HEK293 (cell line): ENCODE measurements around the gene ZNF618.

Experiments used
- CTCF ChIA-PET: fragments of 350-600 bp; formaldehyde crosslinking; extraction: SDS; loops from one replicate; lab custom pipeline; 2021; ENCODE audit warnings: antibody characterized with exemption; lab: Yijun Ruan, JAX
- POLR2A ChIA-PET: fragments of 300-600 bp; formaldehyde crosslinking; extraction: SDS; loops from one replicate; lab custom pipeline; 2020; ENCODE audit warnings: antibody characterized with exemption, inconsistent platforms; lab: Yijun Ruan, JAX
- H3K27ac ChIP-seq: fragments of 200-500 bp; sonication (Bioruptor generic); 2 replicates; pipeline ENCODE4 v1.5.1; 2014; ENCODE audit warnings: low read depth, low read length, control low read depth, inconsistent platforms; ENCODE audit errors: extremely low read depth
- H3K36me3 ChIP-seq, 2 experiments: fragments of 200-500 bp in 1 of 2; sonication (Bioruptor generic) in 1 of 2; 1 replicate in 1 of 2; 2 replicates in 1 of 2; pipeline ENCODE4 v1.5.1; 2014 to 2017; ENCODE audit warnings: inconsistent platforms in 2 of 2, low read length in 2 of 2; ENCODE audit not compliant: control insufficient read depth in 2 of 2, insufficient read depth in 1 of 2
- H3K4me1 ChIP-seq: fragments of 200-500 bp; sonication (Bioruptor generic); 2 replicates; pipeline ENCODE4 v1.5.1; 2014; ENCODE audit warnings: mild to moderate bottlenecking, low read length, inconsistent platforms; ENCODE audit not compliant: control insufficient read depth, insufficient read depth
- H3K4me3 ChIP-seq: 2 replicates; pipeline ENCODE4 v1.5.1; 2011; ENCODE audit warnings: low read depth, mild to moderate bottlenecking, control low read depth, low read length, moderate library complexity
- H3K9me3 ChIP-seq: fragments of 200-500 bp; sonication (Bioruptor generic); 2 replicates; pipeline ENCODE4 v1.5.1; 2014; ENCODE audit warnings: low read depth, low read length, inconsistent platforms; ENCODE audit not compliant: control insufficient read depth, insufficient read depth
- BCL11B ChIP-seq: fragments of 450-650 bp; formaldehyde crosslinking; IDR thresholded peaks from 2 replicates; pipeline ENCODE4 v1.5.1; 2016; ENCODE audit warnings: low read depth, missing biosample characterization, missing genetic modification characterization
- GFI1B ChIP-seq: fragments of 450-650 bp; formaldehyde crosslinking; IDR thresholded peaks from 2 replicates; pipeline ENCODE4 v1.5.1; 2016; ENCODE audit warnings: missing biosample characterization, missing genetic modification characterization
- KLF7 ChIP-seq: fragments of 450-650 bp; formaldehyde crosslinking; IDR thresholded peaks from 2 replicates; pipeline ENCODE4 v1.5.1; 2016; ENCODE audit warnings: missing biosample characterization, missing genetic modification characterization, borderline replicate concordance
- ZNF175 ChIP-seq: fragments of 450-650 bp; formaldehyde crosslinking; IDR thresholded peaks from 2 replicates; pipeline ENCODE4 v1.5.1; 2016; ENCODE audit warnings: missing biosample characterization, missing genetic modification characterization
- ZNF391 ChIP-seq: fragments of 450-650 bp; formaldehyde crosslinking; IDR thresholded peaks from 2 replicates; pipeline ENCODE4 v1.5.1; 2016; ENCODE audit warnings: low read depth, missing biosample characterization, missing genetic modification characterization, borderline replicate concordance
- ZNF510 ChIP-seq: fragments of 450-650 bp; formaldehyde crosslinking; IDR thresholded peaks from 2 replicates; pipeline ENCODE4 v1.5.1; 2018; ENCODE audit warnings: mild to moderate bottlenecking, missing genetic modification characterization, missing biosample characterization; ENCODE audit not compliant: insufficient replicate concordance
- ZNF544 ChIP-seq: fragments of 450-650 bp; formaldehyde crosslinking; IDR thresholded peaks from 2 replicates; pipeline ENCODE4 v1.5.0; 2017; ENCODE audit warnings: missing biosample characterization, missing genetic modification characterization
- ZNF558 ChIP-seq: fragments of 450-650 bp; formaldehyde crosslinking; IDR thresholded peaks from 2 replicates; pipeline ENCODE4 v1.5.1; 2016; ENCODE audit warnings: missing biosample characterization, missing genetic modification characterization
- ZNF560 ChIP-seq: fragments of 450-650 bp; formaldehyde crosslinking; IDR thresholded peaks from 2 replicates; pipeline ENCODE4 v1.5.1; 2017; ENCODE audit warnings: missing biosample characterization, missing genetic modification characterization, borderline replicate concordance
- ZNF571 ChIP-seq: fragments of 450-650 bp; formaldehyde crosslinking; IDR thresholded peaks from 2 replicates; pipeline ENCODE4 v1.5.0; 2017; ENCODE audit warnings: missing biosample characterization, missing genetic modification characterization
- ZNF610 ChIP-seq: fragments of 450-650 bp; formaldehyde crosslinking; IDR thresholded peaks from 2 replicates; pipeline ENCODE4 v1.5.1; 2016; ENCODE audit warnings: missing biosample characterization, missing genetic modification characterization, borderline replicate concordance
- ZNF792 ChIP-seq: fragments of 450-650 bp; formaldehyde crosslinking; IDR thresholded peaks from 2 replicates; pipeline ENCODE4 v1.5.1; 2016; ENCODE audit warnings: missing biosample characterization, missing genetic modification characterization
- ZNF830 ChIP-seq: fragments of 450-650 bp; IDR thresholded peaks from 2 replicates; pipeline ENCODE4 v1.5.0; 2018; ENCODE audit warnings: missing biosample characterization, missing genetic modification characterization, low read depth, mild to moderate bottlenecking, moderate library complexity
- ZSCAN23 ChIP-seq: fragments of 450-650 bp; formaldehyde crosslinking; IDR thresholded peaks from 2 replicates; pipeline ENCODE4 v1.5.1; 2016; ENCODE audit warnings: missing biosample characterization, missing genetic modification characterization
- TF ChIP-seq, protein P1 (sequence below): fragments of 450-650 bp; formaldehyde crosslinking; IDR thresholded peaks from 2 replicates; pipeline ENCODE4 v1.5.1; 2016; ENCODE audit warnings: missing biosample characterization, missing genetic modification characterization
- TF ChIP-seq, protein P2 (sequence below): fragments of 450-650 bp; formaldehyde crosslinking; IDR thresholded peaks from 2 replicates; pipeline ENCODE4 v1.5.1; 2016; ENCODE audit warnings: missing biosample characterization, missing genetic modification characterization

Gene ZNF618

DNA sequence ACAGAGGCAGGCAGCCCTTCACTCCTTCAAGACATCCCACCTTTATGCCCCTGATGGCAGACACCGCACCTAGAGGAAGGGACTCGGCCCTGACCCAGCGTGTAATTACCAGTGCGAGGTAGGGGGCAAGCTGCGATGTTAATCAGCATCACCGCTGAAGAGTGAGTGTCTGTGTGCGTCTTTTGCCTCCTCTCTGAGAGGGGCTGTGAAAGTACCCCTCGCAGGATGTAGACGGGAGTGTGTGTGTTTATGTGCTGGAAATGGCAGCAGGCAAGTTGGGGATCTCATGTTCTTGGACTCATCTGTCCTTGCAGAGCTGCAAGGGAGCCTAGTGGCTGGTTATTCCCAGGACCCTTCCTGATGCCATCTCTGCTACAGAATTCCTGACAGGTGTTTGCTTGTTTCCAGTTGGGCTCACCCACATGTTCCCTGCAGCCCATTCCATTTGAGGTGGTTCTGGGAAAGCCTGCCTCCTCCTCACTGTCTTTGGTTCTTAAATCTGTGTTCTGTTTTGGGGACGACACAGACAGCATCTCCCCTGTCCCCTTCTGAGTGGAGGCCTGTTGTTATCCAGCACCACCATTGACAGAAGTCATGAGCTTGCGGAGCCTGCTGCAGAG is 70.5 kb downstream of the ZNF618 start (continued):
- TF ChIP-seq ZNF175 (tag by site-specific recombination) (no peak), ZNF544 (tag by site-specific recombination) (no peak)

DNA sequence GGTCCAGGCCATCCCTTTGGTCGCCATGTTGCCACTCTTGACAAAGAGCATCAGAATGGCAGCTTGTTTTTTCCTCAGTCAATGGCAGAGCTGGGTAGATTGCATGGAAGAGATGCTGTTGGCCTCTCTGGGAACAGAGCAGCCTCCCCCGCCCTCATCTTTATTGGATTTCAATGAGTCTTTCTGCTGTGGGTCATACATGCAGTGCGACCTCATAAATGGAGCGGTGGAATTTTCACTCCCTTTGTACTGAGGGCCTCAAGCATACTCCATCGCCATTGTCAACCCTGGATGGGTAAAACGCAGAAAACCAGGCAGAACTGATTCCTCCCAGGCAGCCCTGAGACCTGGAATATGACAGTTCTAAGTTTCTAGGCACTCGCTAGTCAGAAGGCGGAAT is 71.8 kb downstream of the ZNF618 start:
- TF ChIP-seq ZNF830 (tag by site-specific recombination) (no peak), ZNF558 (tag by site-specific recombination) (no peak)
- TF ChIP-seq, protein P1, sequence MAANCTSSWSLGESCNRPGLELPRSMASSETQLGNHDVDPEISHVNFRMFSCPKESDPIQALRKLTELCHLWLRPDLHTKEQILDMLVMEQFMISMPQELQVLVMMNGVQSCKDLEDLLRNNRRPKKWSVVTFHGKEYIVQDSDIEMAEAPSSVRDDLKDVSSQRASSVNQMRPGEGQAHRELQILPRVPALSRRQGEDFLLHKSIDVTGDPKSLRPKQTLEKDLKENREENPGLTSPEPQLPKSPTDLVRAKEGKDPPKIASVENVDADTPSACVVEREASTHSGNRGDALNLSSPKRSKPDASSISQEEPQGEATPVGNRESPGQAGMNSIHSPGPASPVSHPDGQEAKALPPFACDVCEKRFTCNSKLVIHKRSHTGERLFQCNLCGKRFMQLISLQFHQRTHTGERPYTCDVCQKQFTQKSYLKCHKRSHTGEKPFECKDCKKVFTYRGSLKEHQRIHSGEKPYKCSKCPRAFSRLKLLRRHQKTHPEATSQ (tag by site-specific recombination) = no peak
- Histone ChIP-seq H3K36me3 (no peaks in the 10 kb centered on the region), H3K4me1 (no peaks in the 10 kb centered on the region), H3K9me3 (no peaks in the 10 kb centered on the region), H3K4me3 (no peak overlapping the region), H3K27ac (no peak overlapping the region)
- CTCF ChIA-PET = no interaction called here
- POLR2A ChIA-PET = no interaction called here

- ChIA-PET CTCF (interaction anchor here (0.6 to 1.3 kb wide), 2 partner anchors 14 to 1658 kb away, joined by 3 to 5 read pairs; no protein-coding TSS in a partner anchor), POLR2A (no interaction called here)
- Histone ChIP-seq H3K36me3 (no peaks in the 10 kb centered on the region), H3K27ac (no peak overlapping the region), H3K4me3 (no peak overlapping the region), H3K9me3 (no peaks in the 10 kb centered on the region)
- TF ChIP-seq, protein P2, sequence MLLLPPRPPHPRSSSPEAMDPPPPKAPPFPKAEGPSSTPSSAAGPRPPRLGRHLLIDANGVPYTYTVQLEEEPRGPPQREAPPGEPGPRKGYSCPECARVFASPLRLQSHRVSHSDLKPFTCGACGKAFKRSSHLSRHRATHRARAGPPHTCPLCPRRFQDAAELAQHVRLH (tag by site-specific recombination) = no peak
- TF ChIP-seq ZSCAN23 (tag by site-specific recombination) (no peak), GFI1B (no peak), KLF7 (tag by site-specific recombination) (no peak), ZNF391 (tag by site-specific recombination) (no peak), ZNF610 (tag by site-specific recombination) (no peak)
- TF ChIP-seq, all 188 proteins: peak for 0
- no peaks in the 10 kb centered on the region for H3K4me1 ChIP-seq
Observed at GRCh38 chr9:113948891-113949570, 72.9 kb downstream of the ZNF618 start.

- Histone ChIP-seq H3K4me1 (no peaks in the 10 kb centered on the region), H3K27ac (no peak overlapping the region), H3K36me3 (no peaks in the 10 kb centered on the region), H3K4me3 (no peak overlapping the region), H3K9me3 (no peaks in the 10 kb centered on the region)
- POLR2A ChIA-PET = no interaction called here
- TF ChIP-seq ZNF560 (tag by site-specific recombination) (no peak), ZNF792 (no peak), ZNF510 (tag by site-specific recombination) (no peak), ZNF571 (tag by site-specific recombination) (no peak), BCL11B (tag by site-specific recombination) (no peak)
- CTCF ChIA-PET = interaction anchor here (0.7 to 1.3 kb wide), 2 partner anchors 13 to 1676 kb away, joined by 5 to 8 read pairs; no protein-coding TSS in a partner anchor
Observed at GRCh38 chr9:113949571-113950078, 73.5 kb downstream of the ZNF618 start.
